Calu3 (cell line): Measurements from ENCODE around the gene BRI3. TPM values are rescaled to one million over a fixed set of nuclear protein-coding genes. Genes with fewer than 3 reads are reported as not detected.

Experiments
- BruUV-seq: library from RNA; stranded (reverse); fragments of 400-500 nt; replicated peaks from 2 replicates; lab custom pipeline; 2021; lab: Mats Ljungman, UMichigan
- CTCF ChIA-PET: fragments of 300-600 bp; sonication (Branson Sonifier 250); formaldehyde crosslinking; loops from one replicate; lab custom pipeline; 2022; ENCODE audit warnings: antibody characterized with exemption; lab: Charles Lee
- DNase-seq: peaks from one replicate; pipeline ENCODE4 v3.0.0; 2022
- H3K27ac Mint-ChIP-seq: one replicate; pipeline ENCODE4 v1.8.0; 2022; ENCODE audit warnings: mixed read lengths; ENCODE audit not compliant: unreplicated experiment
- H3K27me3 Mint-ChIP-seq: one replicate; pipeline ENCODE4 v1.8.0; 2022; ENCODE audit warnings: mixed read lengths; ENCODE audit not compliant: unreplicated experiment
- H3K36me3 Mint-ChIP-seq: one replicate; pipeline ENCODE4 v1.8.0; 2022; ENCODE audit warnings: mild to moderate bottlenecking, moderate library complexity, mixed read lengths; ENCODE audit not compliant: insufficient read depth, unreplicated experiment
- H3K4me1 Mint-ChIP-seq: one replicate; pipeline ENCODE4 v1.8.0; 2022; ENCODE audit warnings: mild to moderate bottlenecking, low read depth, mixed read lengths; ENCODE audit not compliant: unreplicated experiment
- H3K4me3 Mint-ChIP-seq: one replicate; pipeline ENCODE4 v1.8.0; 2022; ENCODE audit warnings: mild to moderate bottlenecking, low read depth, moderate library complexity, mixed read lengths; ENCODE audit not compliant: unreplicated experiment
- H3K9me3 Mint-ChIP-seq: one replicate; pipeline ENCODE4 v1.8.0; 2022; ENCODE audit warnings: low read depth, mixed read lengths; ENCODE audit not compliant: unreplicated experiment
- intact Hi-C: fragments of 100-400 bp; cut with micrococcal nuclease; formaldehyde crosslinking; loops from one replicate; pipeline ENCODE4 v1.10.0; 2022; ENCODE audit not compliant: unreplicated experiment
- total RNA-seq: library from RNA; stranded (reverse); gene quantifications from 2 replicates; pipeline ENCODE4 v1.2.3, GENCODE V29; 2022
- TF ChIP-seq, protein P1 (sequence below): fragments of 200-600 bp; IDR thresholded peaks from one replicate; pipeline ENCODE4 v1.8.0; 2022; ENCODE audit warnings: antibody characterized with exemption; ENCODE audit not compliant: unreplicated experiment

The BRI3 gene
- total RNA-seq, 1 experiment from 2014 or later = 101 TPM

DNA sequence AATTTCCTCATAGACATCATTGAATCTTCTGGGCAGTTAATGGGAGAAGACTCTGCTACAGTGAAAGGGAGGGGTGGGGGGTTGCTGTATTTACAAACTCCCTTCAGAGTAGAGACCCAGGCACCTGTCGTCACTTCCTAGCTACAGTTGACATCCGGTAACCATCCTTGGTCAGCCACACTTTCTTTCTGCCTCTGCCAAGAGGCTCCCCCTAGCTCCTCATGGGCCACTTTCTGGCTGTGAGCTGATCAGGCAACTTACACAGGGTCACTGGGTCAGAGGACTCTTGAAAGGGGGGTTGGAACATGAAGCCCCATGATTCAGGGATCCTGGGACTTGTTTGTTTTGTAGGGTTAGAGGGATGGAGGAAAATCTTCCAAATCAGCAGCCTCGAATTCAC is 30.7 kb upstream of the BRI3 start:
- peaks cover 17% of the 10 kb centered on the region for H3K36me3 Mint-ChIP-seq
- BruUV-seq = TSS peak; percentile 68
- H3K27me3 Mint-ChIP-seq = no peaks in the 10 kb centered on the region
- CTCF ChIA-PET = no interaction called here
- peak overlapping the region; percentile 82 for H3K27ac Mint-ChIP-seq
- no peak for DNase-seq
- intact Hi-C loops = no loop called here
- H3K4me1 Mint-ChIP-seq = peaks cover 8% of the 10 kb centered on the region
- H3K9me3 Mint-ChIP-seq = no peaks in the 10 kb centered on the region
- TF ChIP-seq, protein P1, sequence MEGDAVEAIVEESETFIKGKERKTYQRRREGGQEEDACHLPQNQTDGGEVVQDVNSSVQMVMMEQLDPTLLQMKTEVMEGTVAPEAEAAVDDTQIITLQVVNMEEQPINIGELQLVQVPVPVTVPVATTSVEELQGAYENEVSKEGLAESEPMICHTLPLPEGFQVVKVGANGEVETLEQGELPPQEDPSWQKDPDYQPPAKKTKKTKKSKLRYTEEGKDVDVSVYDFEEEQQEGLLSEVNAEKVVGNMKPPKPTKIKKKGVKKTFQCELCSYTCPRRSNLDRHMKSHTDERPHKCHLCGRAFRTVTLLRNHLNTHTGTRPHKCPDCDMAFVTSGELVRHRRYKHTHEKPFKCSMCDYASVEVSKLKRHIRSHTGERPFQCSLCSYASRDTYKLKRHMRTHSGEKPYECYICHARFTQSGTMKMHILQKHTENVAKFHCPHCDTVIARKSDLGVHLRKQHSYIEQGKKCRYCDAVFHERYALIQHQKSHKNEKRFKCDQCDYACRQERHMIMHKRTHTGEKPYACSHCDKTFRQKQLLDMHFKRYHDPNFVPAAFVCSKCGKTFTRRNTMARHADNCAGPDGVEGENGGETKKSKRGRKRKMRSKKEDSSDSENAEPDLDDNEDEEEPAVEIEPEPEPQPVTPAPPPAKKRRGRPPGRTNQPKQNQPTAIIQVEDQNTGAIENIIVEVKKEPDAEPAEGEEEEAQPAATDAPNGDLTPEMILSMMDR = no peak
- H3K4me3 Mint-ChIP-seq = peak overlapping the region; percentile 100

DNA sequence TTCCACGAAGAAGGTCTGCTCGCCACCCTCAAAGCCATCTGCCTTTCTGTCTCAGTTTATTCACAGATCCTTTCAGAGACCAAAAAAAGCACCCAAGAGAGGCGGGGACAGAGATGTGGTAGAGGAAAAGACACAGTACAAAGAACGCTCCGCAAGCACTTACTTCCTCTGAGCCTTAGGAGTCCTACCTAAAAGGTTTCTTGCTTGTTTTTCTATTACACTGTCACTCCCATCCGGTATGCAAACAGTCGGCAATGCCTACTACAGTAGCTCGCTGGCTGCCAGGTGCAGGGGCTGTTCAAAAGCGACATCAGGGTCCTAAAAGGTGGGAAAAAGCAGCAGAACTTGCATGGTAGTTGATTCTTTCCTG is 30.3 kb upstream of the BRI3 start:
- no peak for DNase-seq
- no peaks in the 10 kb centered on the region for H3K9me3 Mint-ChIP-seq
- peaks cover 8% of the 10 kb centered on the region for H3K4me1 Mint-ChIP-seq
- no peaks in the 10 kb centered on the region for H3K27me3 Mint-ChIP-seq
- intact Hi-C loops = no loop called here
- peak overlapping the region; percentile 100 for H3K4me3 Mint-ChIP-seq
- CTCF ChIA-PET = no interaction called here
- H3K36me3 Mint-ChIP-seq = peaks cover 17% of the 10 kb centered on the region
- TF ChIP-seq, protein P1 = no peak
- BruUV-seq = no TSS peak
- peak overlapping the region; percentile 82 for H3K27ac Mint-ChIP-seq

DNA sequence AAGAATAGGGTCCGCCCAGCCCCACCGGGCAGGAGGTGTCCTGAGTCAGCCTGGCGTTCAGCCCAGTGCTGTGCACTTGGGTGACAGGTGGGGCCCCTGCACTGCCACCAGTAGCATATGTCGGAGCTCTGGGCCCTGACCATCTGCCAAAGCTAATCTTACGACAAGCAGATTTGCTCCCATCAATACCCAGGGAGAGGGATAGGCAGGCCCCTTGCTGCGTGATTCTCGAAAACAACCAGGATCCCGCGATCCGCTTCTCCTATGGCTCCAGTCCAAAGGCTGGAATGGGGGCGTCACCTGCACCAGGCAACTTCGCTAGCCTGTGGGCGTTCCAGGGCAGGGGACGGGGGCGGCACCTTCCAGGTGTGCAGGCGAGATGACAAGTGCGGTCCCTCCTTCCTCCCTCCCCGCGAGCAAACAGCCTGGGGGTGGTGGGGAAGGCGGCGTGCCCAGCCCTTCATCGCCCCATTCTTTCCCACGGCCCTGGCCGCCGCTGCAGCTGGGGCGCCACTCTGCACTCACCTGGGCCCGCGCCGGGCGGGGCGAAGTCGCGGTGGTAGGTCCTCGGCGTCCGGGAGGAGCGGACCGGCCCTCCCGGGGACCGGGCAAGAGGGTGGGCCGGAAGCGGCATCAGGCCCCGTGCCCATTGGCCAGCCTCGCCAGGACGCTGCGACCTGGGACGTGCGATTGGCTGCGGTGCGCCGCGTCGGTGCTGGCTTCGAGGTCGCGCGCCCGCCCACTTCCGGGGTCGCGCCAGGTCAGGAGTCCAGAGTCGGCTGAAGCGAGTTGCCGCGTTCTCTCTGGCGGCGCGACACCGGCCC is 29.7 kb upstream of the BRI3 start, which contains the start of gene TECPR1:
Gene TECPR1, minus strand, starts transcription at position 632 of the 824 bp plus-strand sequence. CDS start 6,086 bp downstream, outside the sequence.
- CTCF ChIA-PET = no interaction called here
- Mint-ChIP-seq H3K4me3 (peak within 1 kb of the TSS; percentile 100), H3K9me3 (no peaks in the 10 kb centered on the region), H3K27me3 (no peaks in the 10 kb centered on the region), H3K4me1 (peaks cover 8% of the 10 kb centered on the region), H3K27ac (peak within 1 kb of the TSS; percentile 82), H3K36me3 (peaks cover 17% of the 10 kb centered on the region)
- TF ChIP-seq, protein P1 = no peak
- intact Hi-C loops = no loop called here
- DNase-seq = peak; percentile 92
- no TSS peak for BruUV-seq

DNA sequence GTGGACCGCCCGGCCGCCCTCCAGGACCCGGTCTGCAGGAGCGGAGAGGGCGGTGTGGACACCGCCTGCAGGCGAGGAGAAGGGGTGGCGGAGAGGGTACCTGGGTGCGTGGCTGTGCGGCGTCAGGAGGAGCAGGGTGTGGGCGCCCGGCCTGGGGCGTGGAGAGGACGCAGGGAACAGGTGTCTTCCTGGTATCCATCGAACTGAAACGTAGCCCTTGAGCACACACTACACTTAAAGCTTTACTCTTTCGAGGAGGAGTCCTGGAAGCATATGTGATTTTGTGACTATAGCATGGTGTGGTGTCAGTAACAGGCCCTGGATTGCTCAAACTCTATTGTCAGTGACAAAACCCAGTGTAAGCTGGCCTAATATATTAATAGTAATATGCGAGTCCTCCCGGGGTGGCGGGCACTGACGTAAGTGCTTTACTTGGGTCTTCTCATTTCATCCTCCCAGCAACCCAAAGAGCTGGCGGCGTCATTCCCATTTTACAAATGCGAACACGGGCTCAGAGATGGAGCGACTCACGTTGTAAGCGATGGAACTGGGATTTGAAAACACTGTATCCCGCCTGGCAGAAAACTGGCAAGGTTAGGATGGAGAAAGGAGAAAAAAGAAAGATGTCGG is 28.9 kb upstream of the BRI3 start:
- peaks cover 17% of the 10 kb centered on the region for H3K36me3 Mint-ChIP-seq
- peaks cover 8% of the 10 kb centered on the region for H3K4me1 Mint-ChIP-seq
- CTCF ChIA-PET = interaction anchor here (0.6 to 0.7 kb wide), 2 partner anchors 11 to 19 kb away, joined by 3 read pairs; no protein-coding TSS in a partner anchor
- DNase-seq = no peak
- peak overlapping the region; percentile 100 for H3K4me3 Mint-ChIP-seq
- TF ChIP-seq, protein P1 = no peak
- no peaks in the 10 kb centered on the region for H3K9me3 Mint-ChIP-seq
- H3K27ac Mint-ChIP-seq = peak overlapping the region; percentile 82
- BruUV-seq = TSS peak; percentile 55
- intact Hi-C loops = no loop called here
- no peaks in the 10 kb centered on the region for H3K27me3 Mint-ChIP-seq
